ENCODE data around the gene RELA. TPM values are rescaled to one million over a fixed set of nuclear protein-coding genes. Genes with fewer than 3 reads are reported as not detected.
"Not testable (repeated sequence)": the region's sequence is repeated elsewhere in the genome, so short reads cannot be mapped to it uniquely, and the experiment has no call there.

RELA gene
- total RNA-seq, 1 experiment from 2014 or later, result 54.9 TPM

DNA sequence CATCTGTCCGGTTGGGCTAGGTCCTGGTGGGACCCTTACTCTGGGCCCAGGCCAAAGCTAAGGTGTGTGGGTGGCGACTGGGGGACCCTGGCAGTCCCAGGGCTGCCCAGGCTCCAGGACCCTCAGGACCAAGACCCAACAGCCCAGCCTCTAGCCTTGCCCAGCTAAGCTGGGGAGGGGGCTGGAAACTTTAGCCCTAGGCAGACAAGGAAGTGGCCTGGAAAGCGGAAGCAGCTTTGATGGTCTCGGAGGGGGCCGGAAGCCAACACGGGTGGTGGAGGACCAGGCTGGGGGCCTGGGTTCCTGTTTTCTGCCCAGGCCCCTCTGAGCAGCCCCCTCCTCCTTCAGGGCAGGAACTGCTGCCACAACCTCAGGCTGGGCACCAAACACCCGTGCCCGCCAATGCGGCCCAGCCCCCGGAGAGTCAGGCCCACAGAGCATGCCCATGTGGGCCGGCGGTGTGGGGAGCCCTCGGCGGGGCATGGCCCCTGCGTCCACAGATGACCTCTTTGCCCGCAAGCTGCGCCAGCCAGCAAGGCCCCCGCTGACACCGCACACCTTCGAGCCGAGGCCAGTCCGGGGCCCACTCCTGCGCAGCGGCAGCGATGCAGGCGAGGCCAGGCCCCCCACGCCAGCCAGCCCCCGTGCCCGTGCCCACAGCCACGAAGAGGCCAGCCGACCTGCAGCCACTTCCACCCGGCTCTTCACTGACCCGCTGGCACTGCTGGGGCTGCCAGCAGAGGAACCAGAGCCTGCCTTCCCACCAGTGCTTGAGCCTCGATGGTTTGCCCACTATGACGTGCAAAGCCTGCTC is 22.0 kb downstream of the RELA start:
- TF ChIP-seq, protein P1, sequence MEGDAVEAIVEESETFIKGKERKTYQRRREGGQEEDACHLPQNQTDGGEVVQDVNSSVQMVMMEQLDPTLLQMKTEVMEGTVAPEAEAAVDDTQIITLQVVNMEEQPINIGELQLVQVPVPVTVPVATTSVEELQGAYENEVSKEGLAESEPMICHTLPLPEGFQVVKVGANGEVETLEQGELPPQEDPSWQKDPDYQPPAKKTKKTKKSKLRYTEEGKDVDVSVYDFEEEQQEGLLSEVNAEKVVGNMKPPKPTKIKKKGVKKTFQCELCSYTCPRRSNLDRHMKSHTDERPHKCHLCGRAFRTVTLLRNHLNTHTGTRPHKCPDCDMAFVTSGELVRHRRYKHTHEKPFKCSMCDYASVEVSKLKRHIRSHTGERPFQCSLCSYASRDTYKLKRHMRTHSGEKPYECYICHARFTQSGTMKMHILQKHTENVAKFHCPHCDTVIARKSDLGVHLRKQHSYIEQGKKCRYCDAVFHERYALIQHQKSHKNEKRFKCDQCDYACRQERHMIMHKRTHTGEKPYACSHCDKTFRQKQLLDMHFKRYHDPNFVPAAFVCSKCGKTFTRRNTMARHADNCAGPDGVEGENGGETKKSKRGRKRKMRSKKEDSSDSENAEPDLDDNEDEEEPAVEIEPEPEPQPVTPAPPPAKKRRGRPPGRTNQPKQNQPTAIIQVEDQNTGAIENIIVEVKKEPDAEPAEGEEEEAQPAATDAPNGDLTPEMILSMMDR (IDR thresholded peaks at IDR 0.05; ENCODE audit: insufficient read depth in 1 of 2, low read depth in 1 of 2, low read length in 1 of 2, severe bottlenecking in 1 of 2, unreplicated experiment in 1 of 2), result no peak
- Mint-ChIP-seq H3K36me3 (ENCODE audit: insufficient read depth, unreplicated experiment) (peaks cover 37% of the 10 kb centered on the region), H3K27me3 (ENCODE audit: insufficient read depth, unreplicated experiment) (no peaks in the 10 kb centered on the region), H3K4me1 (ENCODE audit: low read depth, unreplicated experiment) (peaks cover 20% of the 10 kb centered on the region), H3K4me3 (ENCODE audit: unreplicated experiment) (no peak overlapping the region), H3K27ac (ENCODE audit: unreplicated experiment) (no peak overlapping the region), H3K9me3 (ENCODE audit: unreplicated experiment) (no peaks in the 10 kb centered on the region)
- DNase-seq, result no peak
- no TSS peak for BruUV-seq (replicated peaks)
- no peaks in the 10 kb centered on the region for H3K27me3 ChIP-seq (replicated peaks; ENCODE audit: control insufficient read depth, insufficient read depth, low read length)
- ChIA-PET CTCF (no interaction called here), POLR2A (no interaction called here)
- intact Hi-C loops (cut with micrococcal nuclease; ENCODE audit: unreplicated experiment), result no loop called here
- peaks cover 5% of the 10 kb centered on the region for H3K4me1 ChIP-seq
- H3K36me3 ChIP-seq (ENCODE audit: control insufficient read depth, insufficient read depth, low read length), result peaks cover 2% of the 10 kb centered on the region
- H3K4me3 ChIP-seq (ENCODE audit: low read depth, low read length), result no peak overlapping the region
- H3K9me3 ChIP-seq, result no peaks in the 10 kb centered on the region

DNA sequence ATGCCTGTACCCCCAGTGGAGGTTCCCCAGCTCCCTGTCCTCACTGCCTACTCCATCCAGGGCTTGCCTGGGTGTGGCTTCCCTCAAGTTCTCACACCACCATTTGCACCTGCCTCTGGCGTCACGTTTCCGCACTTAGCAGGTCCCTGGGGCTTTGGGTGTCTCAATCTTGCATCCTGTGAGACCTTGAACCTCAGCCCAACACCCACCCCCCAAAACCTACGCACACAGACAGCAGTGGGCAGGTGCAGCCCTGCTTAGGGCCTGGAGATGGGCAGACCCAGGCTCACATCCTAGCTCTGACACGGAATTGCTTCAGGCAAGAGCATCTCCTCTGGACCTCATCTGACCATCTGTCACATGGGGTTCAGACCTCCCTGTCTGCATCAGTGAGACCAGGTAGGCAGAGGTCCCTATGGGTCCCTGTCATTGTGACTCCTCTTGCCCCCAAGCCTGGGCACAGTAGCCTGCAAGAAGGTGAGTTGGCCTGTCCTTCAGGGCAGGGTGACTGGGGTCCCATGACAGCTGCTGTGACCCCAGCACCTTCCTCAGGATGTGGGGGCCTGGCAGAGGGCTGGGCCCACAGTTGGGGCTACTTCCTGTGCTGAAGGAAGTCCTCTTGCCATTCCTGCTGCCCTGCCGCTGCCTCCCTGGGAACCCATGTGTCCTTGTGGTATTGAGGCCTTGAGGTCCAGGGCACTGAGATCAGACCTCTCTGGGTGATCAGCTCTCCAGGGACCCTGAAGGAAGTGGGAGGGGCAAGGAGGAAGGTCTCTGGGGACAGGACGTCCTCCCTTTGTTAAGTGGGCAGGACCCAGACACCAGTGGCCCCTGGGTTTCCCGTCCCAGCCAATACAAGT is 22.9 kb downstream of the RELA start:
- BruUV-seq (replicated peaks), result no TSS peak
- Mint-ChIP-seq H3K4me1 (ENCODE audit: low read depth, unreplicated experiment) (peaks cover 20% of the 10 kb centered on the region), H3K4me3 (ENCODE audit: unreplicated experiment) (no peak overlapping the region), H3K27ac (ENCODE audit: unreplicated experiment) (no peak overlapping the region), H3K9me3 (ENCODE audit: unreplicated experiment) (no peaks in the 10 kb centered on the region), H3K36me3 (ENCODE audit: insufficient read depth, unreplicated experiment) (peaks cover 40% of the 10 kb centered on the region), H3K27me3 (ENCODE audit: insufficient read depth, unreplicated experiment) (no peaks in the 10 kb centered on the region)
- Histone ChIP-seq H3K4me1 (no peaks in the 10 kb centered on the region; the same call in 1 of the 2 replicates), H3K36me3 (ENCODE audit: control insufficient read depth, insufficient read depth, low read length) (peaks cover 5% of the 10 kb centered on the region), H3K9me3 (no peaks in the 10 kb centered on the region), H3K27me3 (replicated peaks; ENCODE audit: control insufficient read depth, insufficient read depth, low read length) (no peaks in the 10 kb centered on the region), H3K4me3 (ENCODE audit: low read depth, low read length) (no peak overlapping the region)
- TF ChIP-seq, protein P1 (IDR thresholded peaks at IDR 0.05; ENCODE audit: insufficient read depth in 1 of 2, low read depth in 1 of 2, low read length in 1 of 2, severe bottlenecking in 1 of 2, unreplicated experiment in 1 of 2), result no peak
- no peak for DNase-seq
- ChIA-PET POLR2A (no interaction called here), CTCF (interaction anchor here (0.6 kb wide), 1 partner anchor 301 kb away, joined by 3 read pairs; no protein-coding TSS in a partner anchor)
- intact Hi-C loops (cut with micrococcal nuclease; ENCODE audit: unreplicated experiment), result no loop called here

DNA sequence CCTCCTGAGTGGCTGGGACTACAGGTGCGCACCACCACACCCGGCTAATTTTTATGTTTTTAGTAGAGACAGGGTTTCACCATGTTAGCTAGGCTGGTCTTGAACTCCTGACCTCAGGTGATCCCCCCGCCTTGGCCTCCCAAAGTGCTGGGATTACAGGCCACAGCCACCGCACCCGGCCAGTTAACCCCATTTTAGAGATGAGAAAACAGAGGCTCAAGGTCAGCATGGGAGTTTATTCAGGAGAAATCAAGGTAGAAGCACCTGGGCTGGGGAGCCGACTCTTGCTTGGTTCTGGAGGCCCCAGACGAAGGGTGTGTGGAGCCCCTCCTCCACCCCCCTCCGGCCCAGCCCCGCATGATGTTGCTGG is 23.5 kb downstream of the RELA start:
- POLR2A ChIA-PET; intact Hi-C loops (cut with micrococcal nuclease; ENCODE audit: unreplicated experiment); DNase-seq; H3K4me1 ChIP-seq; H3K27me3 ChIP-seq (replicated peaks; ENCODE audit: control insufficient read depth, insufficient read depth, low read length); H3K4me3 ChIP-seq (ENCODE audit: low read depth, low read length); H3K36me3 ChIP-seq (ENCODE audit: control insufficient read depth, insufficient read depth, low read length); H3K9me3 Mint-ChIP-seq (ENCODE audit: unreplicated experiment); CTCF ChIA-PET; H3K27ac Mint-ChIP-seq (ENCODE audit: unreplicated experiment); H3K9me3 ChIP-seq; H3K27me3 Mint-ChIP-seq (ENCODE audit: insufficient read depth, unreplicated experiment); BruUV-seq (replicated peaks): not testable (repeated sequence)
- H3K4me3 Mint-ChIP-seq (ENCODE audit: unreplicated experiment), result peak overlapping the region; percentile 23
- peaks cover 16% of the 10 kb centered on the region for H3K4me1 Mint-ChIP-seq (ENCODE audit: low read depth, unreplicated experiment)
- H3K36me3 Mint-ChIP-seq (ENCODE audit: insufficient read depth, unreplicated experiment), result peaks cover 47% of the 10 kb centered on the region
